A549 (cell line): ENCODE data around the gene NPRL2. TPM values are rescaled to one million over a fixed set of nuclear protein-coding genes. Genes with fewer than 3 reads are reported as not detected.

Experiments
- ATAC-seq, 2 experiments: fragments of 200-7000 bp in 1 of 2; fragments of >200 bp in 1 of 2; cut with Nextera tagmentation in 1 of 2; cut with Tn5 transposase in 1 of 2; 3 replicates each; pipeline versions ENCODE4 v1.8.0 to v1.9.1; 2018 to 2020; ENCODE audit warnings: mild to moderate bottlenecking in 1 of 2, moderate library complexity in 1 of 2
- CTCF ChIA-PET: fragments of 300-600 bp; sonication (Branson Sonifier 250); formaldehyde crosslinking; extraction: SDS; loops from one replicate; lab custom pipeline; 2021; ENCODE audit warnings: antibody characterized with exemption, inconsistent platforms; lab: Yijun Ruan, JAX
- POLR2A ChIA-PET: fragments of 350-600 bp; formaldehyde crosslinking; extraction: SDS; loops from one replicate; lab custom pipeline; 2021; ENCODE audit warnings: antibody characterized with exemption, inconsistent platforms; lab: Yijun Ruan, JAX
- DNase-seq, 2 experiments: peaks; one replicate each; pipeline versions ENCODE4 v3.0.0 to v3.0.0-alpha.2; 2011 to 2016; ENCODE audit warnings: low read depth in 1 of 2, low spot score in 1 of 2
- FAIRE-seq: peaks from 2 replicates; lab custom pipeline; 2011; peaks lifted over from hg19 to GRCh38; lab: Jason Lieb, UNC
- H3K27ac ChIP-seq, 2 experiments: fragments of >200 bp; sonication (Bioruptor Twin); formaldehyde crosslinking; 3 replicates each; pipeline ENCODE4 v1.5.1; 2016 to 2017
- H3K4me1 ChIP-seq: fragments of >200 bp; sonication (Bioruptor Twin); formaldehyde crosslinking; 3 replicates; pipeline ENCODE4 v1.6.1; 2016
- H3K4me2 ChIP-seq: fragments of >200 bp; sonication (Bioruptor Twin); formaldehyde crosslinking; 3 replicates; pipeline ENCODE4 v1.6.1; 2016
- H3K4me3 ChIP-seq: fragments of >200 bp; sonication (Bioruptor Twin); formaldehyde crosslinking; 3 replicates; pipeline ENCODE4 v1.5.1; 2016
- H3K9me3 ChIP-seq: fragments of >200 bp; sonication (Bioruptor Twin); formaldehyde crosslinking; 3 replicates; pipeline ENCODE4 v1.6.1; 2016
- ATOH8 ChIP-seq: fragments of 250-450 bp; sonication (Bioruptor Pico); IDR thresholded peaks from 2 replicates; pipeline ENCODE4 v1.5.0; 2020; ENCODE audit warnings: low read depth, mild to moderate bottlenecking, moderate library complexity
- CHD2 ChIP-seq: fragments of 150-350 bp; IDR thresholded peaks from 2 replicates; pipeline ENCODE4 v1.6.1; 2014; ENCODE audit warnings: low read length; ENCODE audit not compliant: partially characterized antibody
- CHD4 ChIP-seq: fragments of 200-600 bp; sonication (generic); IDR thresholded peaks from 2 replicates; pipeline ENCODE4 v1.6.1; 2016; ENCODE audit warnings: antibody characterized with exemption, mild to moderate bottlenecking, borderline replicate concordance
- E2F6 ChIP-seq: IDR thresholded peaks from 2 replicates; pipeline ENCODE4 v1.6.1; 2012; ENCODE audit warnings: low read depth, borderline replicate concordance
- EHF ChIP-seq: fragments of 250-450 bp; sonication (Bioruptor Pico); IDR thresholded peaks from 2 replicates; pipeline ENCODE4 v1.5.0; 2020; ENCODE audit warnings: mild to moderate bottlenecking
- EHMT2 ChIP-seq: fragments of 200-600 bp; sonication (generic); IDR thresholded peaks from 2 replicates; pipeline ENCODE4 v1.6.1; 2016; ENCODE audit warnings: antibody characterized with exemption, low read depth, mild to moderate bottlenecking, moderate library complexity
- ESRRA ChIP-seq: fragments of 150-350 bp; IDR thresholded peaks from 2 replicates; pipeline ENCODE4 v1.6.1; 2014; ENCODE audit warnings: mild to moderate bottlenecking, low read length, borderline replicate concordance
- FOSB ChIP-seq: fragments of 250-450 bp; sonication (Bioruptor Pico); IDR thresholded peaks from 2 replicates; pipeline ENCODE4 v1.5.0; 2020; ENCODE audit warnings: mild to moderate bottlenecking, moderate library complexity
- FOSL2 ChIP-seq, 2 experiments: fragments of 450-650 bp in 1 of 2; fragments of >200 bp in 1 of 2; sonication (Bioruptor Twin) in 1 of 2; formaldehyde crosslinking; IDR thresholded peaks; 2 replicates each; pipeline versions ENCODE4 v1.5.0 to v1.6.1; 2016 to 2020; ENCODE audit warnings: mild to moderate bottlenecking in 1 of 2, moderate library complexity in 1 of 2
- GATA3 ChIP-seq: IDR thresholded peaks from 2 replicates; pipeline ENCODE4 v1.6.1; 2012; ENCODE audit warnings: borderline replicate concordance
- HOXB5 ChIP-seq: fragments of 250-450 bp; sonication (Bioruptor Pico); IDR thresholded peaks from 2 replicates; pipeline ENCODE4 v1.5.0; 2020; ENCODE audit warnings: mild to moderate bottlenecking, moderate library complexity
- JUN ChIP-seq, 2 experiments: fragments of >200 bp; sonication (Bioruptor Twin); formaldehyde crosslinking; IDR thresholded peaks; 2 replicates in 1 of 2; 3 replicates in 1 of 2; pipeline ENCODE4 v1.6.1; 2016 to 2017
- MAX ChIP-seq: IDR thresholded peaks from 2 replicates; pipeline ENCODE4 v1.6.1; 2012
- MAZ ChIP-seq: fragments of 150-350 bp; IDR thresholded peaks from 2 replicates; pipeline ENCODE4 v1.6.1; 2014; ENCODE audit warnings: antibody characterized with exemption, low read depth, low read length, borderline replicate concordance
- NFE2L2 ChIP-seq: fragments of 150-350 bp; conservative IDR thresholded peaks from 2 replicates; pipeline ENCODE4 v1.6.1; 2014; ENCODE audit warnings: low read length
- NR3C1 ChIP-seq: fragments of >200 bp; sonication (Bioruptor Twin); formaldehyde crosslinking; IDR thresholded peaks from 3 replicates; pipeline ENCODE4 v1.6.1; 2017
- PHF8 ChIP-seq: fragments of 200-600 bp; sonication (generic); IDR thresholded peaks from 2 replicates; pipeline ENCODE4 v1.6.1; 2016; ENCODE audit warnings: low read depth, mild to moderate bottlenecking, antibody characterized with exemption, moderate library complexity, borderline replicate concordance
- POLR2A ChIP-seq: IDR thresholded peaks from 2 replicates; pipeline ENCODE4 v1.6.1; 2012; ENCODE audit warnings: mild to moderate bottlenecking, low read length
- POLR2AphosphoS2 ChIP-seq: conservative IDR thresholded peaks from 2 replicates; pipeline ENCODE4 v1.6.1; 2012; ENCODE audit warnings: low read length, improper control_type of control experiment, inconsistent platforms
- RNF2 ChIP-seq: fragments of 200-600 bp; sonication (generic); IDR thresholded peaks from 2 replicates; pipeline ENCODE4 v1.6.1; 2016; ENCODE audit warnings: low read depth, mild to moderate bottlenecking, antibody characterized with exemption, moderate library complexity, borderline replicate concordance
- ZNF302 ChIP-seq: fragments of 250-450 bp; sonication (Bioruptor Pico); IDR thresholded peaks from 2 replicates; pipeline ENCODE4 v1.9.0; 2021; ENCODE audit warnings: inconsistent platforms, mild to moderate bottlenecking, moderate library complexity
- WGBS: methylation state at CpG from one replicate; pipeline ENCODE4 v1.1.6; 2017; ENCODE audit errors: missing lambda C conversion rate; 5-methylcytosine and 5-hydroxymethylcytosine counted together
- polyA plus RNA-seq, 4 experiments: library from polyadenylated mRNA; depleted of rRNA in 3 of 4; stranded (reverse); fragments of >200 nt; fragmentation: RNase III in 1 of 4; extraction: RNeasy Plus Mini Kit Qiagen cat#74134 plus additional on column Dnase treatment in 1 of 4; gene quantifications; 2 replicates in 3 of 4; 3 replicates in 1 of 4; pipeline ENCODE4 v1.2.3, GENCODE V29; 2011 to 2017
- TF ChIP-seq, protein P1 (sequence below): fragments of 250-450 bp; sonication (Bioruptor Pico); IDR thresholded peaks from 2 replicates; pipeline ENCODE4 v1.5.0; 2021; ENCODE audit warnings: mild to moderate bottlenecking, moderate library complexity, borderline replicate concordance
- TF ChIP-seq, protein P2 (sequence below): fragments of >200 bp; sonication (Bioruptor Twin); formaldehyde crosslinking; IDR thresholded peaks from 3 replicates; pipeline ENCODE4 v1.6.1; 2016

Gene NPRL2
- polyA plus RNA-seq, 2 of the 4 experiments (the other 2 are of a cell fraction): 19.5 to 19.9 TPM

GRCh38 chr3:50336452-50337174 lies 14.0 kb downstream of the NPRL2 start:
- CTCF ChIA-PET: interaction anchor here (1.2 to 6.2 kb wide), 5 partner anchors 11 to 213 kb away, joined by 3 to 56 read pairs (median 4); partner anchors contain the start of gene HYAL2
- Histone ChIP-seq H3K4me1 (peaks cover 29% of the 10 kb centered on the region), H3K4me3 (peak overlapping the region; percentile 72), H3K9me3 (no peaks in the 10 kb centered on the region), H3K27ac (peak overlapping the region; percentile 92 to 98), H3K4me2 (peak overlapping the region; percentile 97)
- TF ChIP-seq JUN (IDR thresholded peaks at IDR 0.05) (0 out of 5 replicates have a peak, but pooled peaks of 1 of the 2 experiments have one; percentile 4), FOSB (CRISPR knock-in tag) (no peak), GATA3 (0 out of 2 replicates have a peak, but pooled peaks have one; percentile 1), CHD4 (no peak)
- peak in 1 of 2 experiments; percentile 32 for DNase-seq
- peak; percentile 27 to 76 for ATAC-seq
- 4% methylated on average over 8 of the region's 31 CpGs for WGBS
- POLR2A ChIA-PET: interaction anchor here (0.9 to 2.0 kb wide), 12 partner anchors 8 to 275 kb away, joined by 3 to 27 read pairs (median 4); partner anchors contain the start of genes CISH, CYB561D2, HEMK1 and HYAL3
- no peak for FAIRE-seq

- no peak overlapping the region for H3K27ac ChIP-seq
- peaks cover 29% of the 10 kb centered on the region for H3K4me1 ChIP-seq
- no peak overlapping the region for H3K4me3 ChIP-seq
- FAIRE-seq (no peak), DNase-seq (no peak), ATAC-seq (no peak)
- ChIA-PET POLR2A (no interaction called here), CTCF (interaction anchor here (0.6 to 6.2 kb wide), 3 partner anchors 12 to 37 kb away, joined by 3 to 56 read pairs (median 4); partner anchors contain the start of gene HYAL2)
- TF ChIP-seq MAZ (no peak), ATOH8 (CRISPR knock-in tag) (no peak), E2F6 (no peak), CHD2 (no peak), MAX (no peak), FOSL2 (IDR thresholded peaks at IDR 0.05) (no peak), FOSL2 (CRISPR knock-in tag; IDR thresholded peaks at IDR 0.05) (no peak), CHD4 (no peak), NR3C1 (no peak), POLR2AphosphoS2 (no peak), RNF2 (no peak), PHF8 (no peak), EHMT2 (no peak), NFE2L2 (no peak), EHF (CRISPR knock-in tag) (no peak), HOXB5 (CRISPR knock-in tag) (no peak), ESRRA (no peak), POLR2A (no peak), ZNF302 (CRISPR knock-in tag) (no peak)
- TF ChIP-seq, protein P1, sequence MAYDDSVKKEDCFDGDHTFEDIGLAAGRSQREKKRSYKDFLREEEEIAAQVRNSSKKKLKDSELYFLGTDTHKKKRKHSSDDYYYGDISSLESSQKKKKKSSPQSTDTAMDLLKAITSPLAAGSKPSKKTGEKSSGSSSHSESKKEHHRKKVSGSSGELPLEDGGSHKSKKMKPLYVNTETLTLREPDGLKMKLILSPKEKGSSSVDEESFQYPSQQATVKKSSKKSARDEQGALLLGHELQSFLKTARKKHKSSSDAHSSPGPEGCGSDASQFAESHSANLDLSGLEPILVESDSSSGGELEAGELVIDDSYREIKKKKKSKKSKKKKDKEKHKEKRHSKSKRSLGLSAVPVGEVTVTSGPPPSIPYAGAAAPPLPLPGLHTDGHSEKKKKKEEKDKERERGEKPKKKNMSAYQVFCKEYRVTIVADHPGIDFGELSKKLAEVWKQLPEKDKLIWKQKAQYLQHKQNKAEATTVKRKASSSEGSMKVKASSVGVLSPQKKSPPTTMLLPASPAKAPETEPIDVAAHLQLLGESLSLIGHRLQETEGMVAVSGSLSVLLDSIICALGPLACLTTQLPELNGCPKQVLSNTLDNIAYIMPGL (CRISPR knock-in tag): no peak
- TF ChIP-seq, protein P2, sequence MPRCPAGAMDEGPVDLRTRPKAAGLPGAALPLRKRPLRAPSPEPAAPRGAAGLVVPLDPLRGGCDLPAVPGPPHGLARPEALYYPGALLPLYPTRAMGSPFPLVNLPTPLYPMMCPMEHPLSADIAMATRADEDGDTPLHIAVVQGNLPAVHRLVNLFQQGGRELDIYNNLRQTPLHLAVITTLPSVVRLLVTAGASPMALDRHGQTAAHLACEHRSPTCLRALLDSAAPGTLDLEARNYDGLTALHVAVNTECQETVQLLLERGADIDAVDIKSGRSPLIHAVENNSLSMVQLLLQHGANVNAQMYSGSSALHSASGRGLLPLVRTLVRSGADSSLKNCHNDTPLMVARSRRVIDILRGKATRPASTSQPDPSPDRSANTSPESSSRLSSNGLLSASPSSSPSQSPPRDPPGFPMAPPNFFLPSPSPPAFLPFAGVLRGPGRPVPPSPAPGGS: no peak
- H3K4me2 ChIP-seq: peak overlapping the region; percentile 97
- H3K9me3 ChIP-seq: no peaks in the 10 kb centered on the region
- 75% methylated on average over 5 of the region's 5 CpGs for WGBS
Observed at GRCh38 chr3:50334339-50335075, 16.1 kb downstream of the NPRL2 start.
